HG03139 (cell line): ENCODE measurements around the gene ARHGAP12.
"Not testable (repeated sequence)": the region's sequence is repeated elsewhere in the genome, so short reads cannot be mapped to it uniquely, and the experiment has no call there.

Source experiments
- ATAC-seq: cut with Tn5 transposase; IDR thresholded peaks from one replicate; pipeline ENCODE4 v1.9.1; 2021; ENCODE audit not compliant: unreplicated experiment

Gene ARHGAP12

GRCh38 chr10:31771331-31771831 lies 157.2 kb downstream of the ARHGAP12 start:
- ATAC-seq = no peak

- ATAC-seq = peak; percentile 78
Observed at GRCh38 chr10:31770307-31770902, 158.2 kb downstream of the ARHGAP12 start.

- no peak for ATAC-seq
Observed at GRCh38 chr10:31769564-31769963, 159.1 kb downstream of the ARHGAP12 start.

GRCh38 chr10:31768935-31769334 lies 159.7 kb downstream of the ARHGAP12 start:
- ATAC-seq = not testable (repeated sequence)

GRCh38 chr10:31768467-31768866 lies 160.2 kb downstream of the ARHGAP12 start:
- ATAC-seq = no peak

GRCh38 chr10:31765541-31765940 lies 163.1 kb downstream of the ARHGAP12 start:
- no peak for ATAC-seq

GRCh38 chr10:31762316-31762715 lies 166.3 kb downstream of the ARHGAP12 start:
- ATAC-seq = no peak

- ATAC-seq = no peak
Observed at GRCh38 chr10:31761156-31761555, 167.5 kb downstream of the ARHGAP12 start.

- ATAC-seq = no peak
Observed at GRCh38 chr10:31760674-31761081, 168.0 kb downstream of the ARHGAP12 start.

- ATAC-seq = peak; percentile 96
Observed at GRCh38 chr10:31759799-31760626, 168.6 kb downstream of the ARHGAP12 start.

GRCh38 chr10:31759124-31759798 lies 169.4 kb downstream of the ARHGAP12 start:
- no peak for ATAC-seq

- ATAC-seq = no peak
Observed at GRCh38 chr10:31758495-31758894, 170.1 kb downstream of the ARHGAP12 start.

- no peak for ATAC-seq
Observed at GRCh38 chr10:31757831-31758230, 170.8 kb downstream of the ARHGAP12 start.

GRCh38 chr10:31757386-31757791 lies 171.2 kb downstream of the ARHGAP12 start:
- ATAC-seq = no peak

- no peak for ATAC-seq
Observed at GRCh38 chr10:31756729-31757110, 171.9 kb downstream of the ARHGAP12 start.

GRCh38 chr10:31756101-31756728 lies 172.4 kb downstream of the ARHGAP12 start:
- ATAC-seq = no peak
